Measurements from ENCODE around the gene TLE2. TPM values are rescaled to one million over a fixed set of nuclear protein-coding genes. Genes with fewer than 3 reads are reported as not detected.
A peak's percentile ranks its signal among the peaks of the same experiment; 100 is the strongest.
"Not testable (repeated sequence)": the region's sequence is repeated elsewhere in the genome, so short reads cannot be mapped to it uniquely, and the experiment has no call there.

TLE2 gene
- polyA plus RNA-seq, 3 donors, result not detected

GRCh38 chr19:3012621-3013262 lies 16.3 kb downstream of the TLE2 start:
- Histone ChIP-seq H3K27me3 (ENCODE audit: control insufficient read depth in 2 of 2, insufficient read depth in 2 of 2, low read length in 2 of 2) (no peaks in the 10 kb centered on the region), H3K4me1 (ENCODE audit: control insufficient read depth in 1 of 2, insufficient read depth in 2 of 2, low read length in 2 of 2) (no peaks in the 10 kb centered on the region), H3K4me3 (replicated peaks in 1 of 3; ENCODE audit: low read depth in 2 of 3, low read length in 3 of 3) (no peak overlapping the region), H3K9me3 (replicated peaks in 1 of 2; ENCODE audit: control insufficient read depth in 1 of 2, insufficient read depth in 1 of 2, low read length in 2 of 2) (no peaks in the 10 kb centered on the region), H2AFZ (ENCODE audit: insufficient read depth, low read depth, low read length, poor library complexity, severe bottlenecking) (no peak overlapping the region), H4K20me1 (ENCODE audit: insufficient read depth, low read length) (no peaks in the 10 kb centered on the region), H3K4me2 (replicated peaks; ENCODE audit: extremely low read depth, low read length, poor library complexity, severe bottlenecking) (no peak overlapping the region), H3K79me2 (ENCODE audit: insufficient read depth, low read length) (no peaks in the 10 kb centered on the region), H3K27ac (ENCODE audit: low read depth in 1 of 2, low read length in 2 of 2) (no peak overlapping the region), H3K9ac (ENCODE audit: insufficient read depth, low read length, poor library complexity, severe bottlenecking) (no peak overlapping the region), H3K36me3 (replicated peaks in 1 of 2; ENCODE audit: control insufficient read depth in 1 of 2, insufficient read depth in 2 of 2, low read length in 2 of 2) (no peaks in the 10 kb centered on the region)
- intact Hi-C loops (cut with micrococcal nuclease), result no loop called here
- TF ChIP-seq CTCF (IDR thresholded peaks at IDR 0.05), result no peak
- Mint-ChIP-seq H3K9me3 (no peaks in the 10 kb centered on the region), H3K27me3 (ENCODE audit: low read depth in 3 of 3) (peaks cover 4 to 8% (median 6%) of the 10 kb centered on the region in 3 donors), H3K36me3 (no peaks in the 10 kb centered on the region), H3K4me3 (no peak overlapping the region), H3K27ac (peak overlapping the region in 1 of 7 donors; percentile 35), H3K4me1 (no peaks in the 10 kb centered on the region)
- DNase-seq, result no peak
- 91% methylated on average over 13 of the region's 16 CpGs for WGBS (ENCODE audit: insufficient coverage)

GRCh38 chr19:3012059-3012458 lies 17.0 kb downstream of the TLE2 start:
- H3K9me3 ChIP-seq (replicated peaks in 1 of 2; ENCODE audit: control insufficient read depth in 1 of 2, insufficient read depth in 1 of 2, low read length in 2 of 2); H3K36me3 Mint-ChIP-seq; H3K4me2 ChIP-seq (replicated peaks; ENCODE audit: extremely low read depth, low read length, poor library complexity, severe bottlenecking); H3K4me1 ChIP-seq (ENCODE audit: control insufficient read depth in 1 of 2, insufficient read depth in 2 of 2, low read length in 2 of 2); H3K27me3 ChIP-seq (ENCODE audit: control insufficient read depth in 2 of 2, insufficient read depth in 2 of 2, low read length in 2 of 2); H3K9me3 Mint-ChIP-seq; H3K79me2 ChIP-seq (ENCODE audit: insufficient read depth, low read length); H3K4me3 Mint-ChIP-seq; H3K27ac ChIP-seq (ENCODE audit: low read depth in 1 of 2, low read length in 2 of 2); intact Hi-C loops (cut with micrococcal nuclease); H3K27me3 Mint-ChIP-seq (ENCODE audit: low read depth in 3 of 3); H3K4me3 ChIP-seq (replicated peaks in 1 of 3; ENCODE audit: low read depth in 2 of 3, low read length in 3 of 3); H2AFZ ChIP-seq (ENCODE audit: insufficient read depth, low read depth, low read length, poor library complexity, severe bottlenecking); H3K4me1 Mint-ChIP-seq; H3K36me3 ChIP-seq (replicated peaks in 1 of 2; ENCODE audit: control insufficient read depth in 1 of 2, insufficient read depth in 2 of 2, low read length in 2 of 2); DNase-seq; H3K9ac ChIP-seq (ENCODE audit: insufficient read depth, low read length, poor library complexity, severe bottlenecking); H4K20me1 ChIP-seq (ENCODE audit: insufficient read depth, low read length): not testable (repeated sequence)
- WGBS (ENCODE audit: insufficient coverage), result 88% methylated on average over 13 of the region's 13 CpGs
- H3K27ac Mint-ChIP-seq, result peak overlapping the region in 1 of 7 donors; percentile 35

Measured in CD14-positive monocyte (primary cell).